HepG2 (cell line): ENCODE data around the gene NFE2L1.

Source experiments
- FOXP4 ChIP-seq: sonication (generic); formaldehyde crosslinking; IDR thresholded peaks from 2 replicates; pipeline ENCODE4 v1.4.0; 2020; ENCODE audit warnings: missing genetic modification reagents
- HMG20A ChIP-seq: IDR thresholded peaks from 2 replicates; pipeline ENCODE4 v1.6.1; 2016; ENCODE audit warnings: borderline replicate concordance
- MAX ChIP-seq: IDR thresholded peaks from 2 replicates; pipeline ENCODE4 v1.6.1; 2012; ENCODE audit warnings: inconsistent platforms
- RFX5 ChIP-seq: IDR thresholded peaks from 2 replicates; pipeline ENCODE4 v1.6.1; 2011; ENCODE audit warnings: low read depth, low read length, improper control_type of control experiment
- SUZ12 ChIP-seq: fragments of 150-350 bp; IDR thresholded peaks from 2 replicates; pipeline ENCODE4 v1.6.1; 2014; ENCODE audit warnings: low read depth, low read length
- TIGD3 ChIP-seq: sonication (generic); formaldehyde crosslinking; IDR thresholded peaks from 2 replicates; pipeline ENCODE4 v1.5.1; 2020; ENCODE audit warnings: mild to moderate bottlenecking, missing genetic modification reagents, borderline replicate concordance
- ZBTB33 ChIP-seq: sonication (generic); formaldehyde crosslinking; IDR thresholded peaks from 2 replicates; pipeline ENCODE4 v1.4.0; 2020; ENCODE audit warnings: missing genetic modification reagents
- ZNF615 ChIP-seq: sonication (generic); formaldehyde crosslinking; IDR thresholded peaks from 2 replicates; pipeline ENCODE4 v1.5.0; 2020; ENCODE audit warnings: mild to moderate bottlenecking, missing genetic modification reagents, borderline replicate concordance

- TF ChIP-seq RFX5 = no peak
- TF ChIP-seq HMG20A (CRISPR knock-in tag) = no peak
- no peak for TF ChIP-seq TIGD3 (CRISPR knock-in tag)
- TF ChIP-seq SUZ12 = no peak
- TF ChIP-seq MAX = no peak
- no peak for TF ChIP-seq FOXP4 (CRISPR knock-in tag)
- no peak for TF ChIP-seq ZNF615 (CRISPR knock-in tag)
- no peak for TF ChIP-seq ZBTB33 (CRISPR knock-in tag)
These were observed 16.2 kb upstream of the NFE2L1 start for GRCh38 chr17:48031966-48032365.
